Activated T-helper 1 cell treated with anti-CD3 and anti-CD28 coated beads, Interleukin-12 subunit alpha, Interleukin-12 subunit beta, Interleukin-2, Interleukin-4 antibody, amounts not matched to agents 30 ng/mL and 10 ng/mL and 1 ng/mL, durations not matched to agents 14 hours and 24 hours and 36 hours (primary cell): ENCODE data around the gene STMN1. TPM values are rescaled to one million over a fixed set of nuclear protein-coding genes. Genes with fewer than 3 reads are reported as not detected.

Experiments used
- DNase-seq: peaks from one replicate; pipeline ENCODE4 v3.0.0; 2021; ENCODE audit warnings: low spot score
- H3K27ac Mint-ChIP-seq: one replicate; pipeline ENCODE4 v1.8.0; 2021; ENCODE audit warnings: mild to moderate bottlenecking, mixed read lengths
- H3K27me3 Mint-ChIP-seq: one replicate; pipeline ENCODE4 v1.8.0; 2022; ENCODE audit warnings: mild to moderate bottlenecking, moderate library complexity, mixed read lengths; ENCODE audit not compliant: insufficient read depth
- H3K36me3 Mint-ChIP-seq: one replicate; pipeline ENCODE4 v1.8.0; 2021; ENCODE audit warnings: low read depth, mixed read lengths
- H3K4me1 Mint-ChIP-seq: one replicate; pipeline ENCODE4 v1.8.0; 2021; ENCODE audit warnings: low read depth, mixed read lengths
- H3K4me3 Mint-ChIP-seq: one replicate; pipeline ENCODE4 v1.8.0; 2021; ENCODE audit warnings: mild to moderate bottlenecking, moderate library complexity, mixed read lengths
- H3K9me3 Mint-ChIP-seq: one replicate; pipeline ENCODE4 v1.8.0; 2021; ENCODE audit warnings: mixed read lengths
- intact Hi-C: fragments of 100-400 bp; cut with micrococcal nuclease; formaldehyde crosslinking; loops from one replicate; pipeline ENCODE4 v1.15.1; 2024
- total RNA-seq: library from RNA; stranded (reverse); gene quantifications from 2 replicates; pipeline ENCODE4 v1.2.3, GENCODE V29; 2022

STMN1 gene
- total RNA-seq, 1 donor from 2014 or later = 203 TPM

- H3K9me3 Mint-ChIP-seq = no peaks in the 10 kb centered on the region
- H3K4me1 Mint-ChIP-seq = no peaks in the 10 kb centered on the region
- no peak for DNase-seq
- intact Hi-C loops = no loop called here
- H3K27ac Mint-ChIP-seq = no peak overlapping the region
- no peaks in the 10 kb centered on the region for H3K36me3 Mint-ChIP-seq
- no peak overlapping the region for H3K4me3 Mint-ChIP-seq
- no peaks in the 10 kb centered on the region for H3K27me3 Mint-ChIP-seq
These were observed 36.2 kb downstream of the STMN1 start for GRCh38 chr1:25869909-25870606.

- DNase-seq = no peak
- intact Hi-C loops = no loop called here
- Mint-ChIP-seq H3K27me3 (no peaks in the 10 kb centered on the region), H3K9me3 (no peaks in the 10 kb centered on the region), H3K4me1 (no peaks in the 10 kb centered on the region), H3K36me3 (no peaks in the 10 kb centered on the region), H3K27ac (no peak overlapping the region), H3K4me3 (no peak overlapping the region)
These were observed 38.8 kb downstream of the STMN1 start for GRCh38 chr1:25867210-25867991.

- intact Hi-C loops = no loop called here
- Mint-ChIP-seq H3K36me3 (peaks cover 2% of the 10 kb centered on the region), H3K27me3 (no peaks in the 10 kb centered on the region), H3K4me1 (peaks cover 3% of the 10 kb centered on the region), H3K9me3 (no peaks in the 10 kb centered on the region), H3K27ac (no peak overlapping the region), H3K4me3 (no peak overlapping the region)
- no peak for DNase-seq
These were observed 39.9 kb downstream of the STMN1 start for GRCh38 chr1:25866288-25866687.

- Mint-ChIP-seq H3K9me3 (no peaks in the 10 kb centered on the region), H3K27ac (no peak overlapping the region), H3K4me1 (peaks cover 15% of the 10 kb centered on the region), H3K36me3 (peaks cover 2% of the 10 kb centered on the region), H3K4me3 (no peak overlapping the region), H3K27me3 (no peaks in the 10 kb centered on the region)
- DNase-seq = no peak
- intact Hi-C loops = no loop called here
These were observed 41.8 kb downstream of the STMN1 start for GRCh38 chr1:25864434-25864833.

- peaks cover 19% of the 10 kb centered on the region for H3K4me1 Mint-ChIP-seq
- no peak overlapping the region for H3K4me3 Mint-ChIP-seq
- H3K9me3 Mint-ChIP-seq = no peaks in the 10 kb centered on the region
- no peaks in the 10 kb centered on the region for H3K27me3 Mint-ChIP-seq
- no peak overlapping the region for H3K27ac Mint-ChIP-seq
- no peak for DNase-seq
- intact Hi-C loops = no loop called here
- H3K36me3 Mint-ChIP-seq = peaks cover 2% of the 10 kb centered on the region
These were observed 42.5 kb downstream of the STMN1 start for GRCh38 chr1:25863486-25864262.

GRCh38 chr1:25862785-25863485 is 43.3 kb downstream of the STMN1 start:
- DNase-seq = no peak
- Mint-ChIP-seq H3K27me3 (no peaks in the 10 kb centered on the region), H3K4me3 (no peak overlapping the region), H3K9me3 (no peaks in the 10 kb centered on the region), H3K4me1 (peaks cover 25% of the 10 kb centered on the region), H3K27ac (no peak overlapping the region), H3K36me3 (peaks cover 2% of the 10 kb centered on the region)
- intact Hi-C loops = no loop called here

- Mint-ChIP-seq H3K4me1 (peaks cover 27% of the 10 kb centered on the region), H3K27me3 (no peaks in the 10 kb centered on the region), H3K36me3 (peaks cover 2% of the 10 kb centered on the region), H3K27ac (no peak overlapping the region), H3K9me3 (no peaks in the 10 kb centered on the region), H3K4me3 (peak overlapping the region; percentile 59)
- DNase-seq = no peak
- intact Hi-C loops = no loop called here
These were observed 44.6 kb downstream of the STMN1 start for GRCh38 chr1:25861316-25862286.

- Mint-ChIP-seq H3K4me3 (peak within 1 kb of the TSS; percentile 89), H3K27me3 (no peaks in the 10 kb centered on the region), H3K27ac (peak within 1 kb of the TSS; percentile 89), H3K36me3 (peaks cover 2% of the 10 kb centered on the region), H3K4me1 (peaks cover 35% of the 10 kb centered on the region), H3K9me3 (no peaks in the 10 kb centered on the region)
- peak; percentile 88 for DNase-seq
- intact Hi-C loops = loop anchor here (1.0 kb wide), 5 partner anchors 16 to 176 kb away; partner anchors contain the start of genes PAFAH2, PAQR7 and STMN1
These were observed 47.1 kb downstream of the STMN1 start, which contains the start of gene AUNIP for GRCh38 chr1:25858906-25859789. TSS of gene AUNIP (minus strand) at chr1:25859457. CDS start at chr1:25859357, 100 bp downstream.

GRCh38 chr1:25858494-25858893 is 47.7 kb downstream of the STMN1 start:
- H3K27me3 Mint-ChIP-seq = no peaks in the 10 kb centered on the region
- H3K4me1 Mint-ChIP-seq = peaks cover 35% of the 10 kb centered on the region
- H3K36me3 Mint-ChIP-seq = peaks cover 2% of the 10 kb centered on the region
- peak overlapping the region; percentile 89 for H3K4me3 Mint-ChIP-seq
- H3K9me3 Mint-ChIP-seq = no peaks in the 10 kb centered on the region
- intact Hi-C loops = no loop called here
- peak overlapping the region; percentile 89 for H3K27ac Mint-ChIP-seq
- DNase-seq = no peak

GRCh38 chr1:25856856-25857255 is 49.4 kb downstream of the STMN1 start:
- intact Hi-C loops = no loop called here
- no peak overlapping the region for H3K27ac Mint-ChIP-seq
- H3K4me1 Mint-ChIP-seq = peaks cover 35% of the 10 kb centered on the region
- DNase-seq = no peak
- H3K27me3 Mint-ChIP-seq = no peaks in the 10 kb centered on the region
- no peak overlapping the region for H3K4me3 Mint-ChIP-seq
- no peaks in the 10 kb centered on the region for H3K9me3 Mint-ChIP-seq
- peaks cover 2% of the 10 kb centered on the region for H3K36me3 Mint-ChIP-seq

- Mint-ChIP-seq H3K27me3 (no peaks in the 10 kb centered on the region), H3K36me3 (no peaks in the 10 kb centered on the region), H3K27ac (no peak overlapping the region), H3K9me3 (no peaks in the 10 kb centered on the region), H3K4me3 (no peak overlapping the region), H3K4me1 (peaks cover 21% of the 10 kb centered on the region)
- intact Hi-C loops = no loop called here
- DNase-seq = no peak
These were observed 51.7 kb downstream of the STMN1 start for GRCh38 chr1:25854554-25854953.
